ENCODE data around the gene POLN.

Gene POLN

GRCh38 chr4:2274320-2275043, 32.6 kb upstream of the POLN start:
- H3K27me3 ChIP-seq (replicated peaks; ENCODE audit: control insufficient read depth, insufficient read depth, low read length, poor library complexity, severe bottlenecking), result no peaks in the 10 kb centered on the region
- DNase-seq, result no peak

DNA sequence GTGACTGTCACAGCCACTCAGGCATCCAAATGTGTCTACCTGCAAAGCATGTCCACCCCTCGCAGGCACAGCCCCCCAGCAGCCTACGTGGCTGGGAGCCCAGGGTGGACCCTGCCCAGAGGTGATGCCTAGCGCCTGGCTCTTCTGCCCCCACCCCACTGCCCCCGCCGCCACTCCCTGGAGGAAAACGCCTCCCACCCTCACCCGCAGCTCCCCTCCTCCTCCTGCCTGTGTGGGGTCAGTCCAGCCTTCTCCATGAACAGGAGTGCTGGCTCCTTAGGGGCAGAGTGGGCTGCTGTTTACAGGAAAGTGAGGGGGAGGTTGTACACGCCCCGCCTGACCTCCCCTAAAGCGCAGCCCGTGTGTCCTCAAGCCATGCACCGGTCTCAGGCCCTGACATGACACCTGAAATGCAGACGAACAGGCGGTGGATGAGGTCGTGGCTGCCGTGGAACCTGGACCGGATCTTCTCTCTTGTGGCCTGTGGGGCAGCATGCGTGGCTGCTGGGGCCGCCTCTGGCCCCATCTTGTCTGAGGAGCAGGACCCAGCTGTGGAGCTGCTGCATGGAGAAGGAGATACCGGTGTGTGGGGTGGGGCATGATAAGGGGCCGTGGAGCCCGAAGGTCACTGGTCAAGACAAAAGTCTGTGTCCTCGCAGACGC, 31.9 kb upstream of the POLN start:
- H3K9me3 ChIP-seq (ENCODE audit: control insufficient read depth, low read length), result no peaks in the 10 kb centered on the region
- H3K27me3 ChIP-seq (replicated peaks; ENCODE audit: control insufficient read depth, insufficient read depth, low read length, poor library complexity, severe bottlenecking), result no peaks in the 10 kb centered on the region
- DNase-seq, result no peak
- no peak overlapping the region for H3K27ac ChIP-seq (ENCODE audit: insufficient read depth, low read length, poor library complexity, severe bottlenecking)
- H3K36me3 ChIP-seq (ENCODE audit: control insufficient read depth, insufficient read depth, low read length), result peaks cover 7% of the 10 kb centered on the region
- no peaks in the 10 kb centered on the region for H3K4me1 ChIP-seq (ENCODE audit: control insufficient read depth, insufficient read depth, low read length, poor library complexity, severe bottlenecking)
- no peak overlapping the region for H3K4me3 ChIP-seq (ENCODE audit: insufficient read depth, low read depth, low read length, poor library complexity, severe bottlenecking)

More at GRCh38 chr4:2274320-2275043, 32.6 kb upstream of the POLN start:
- Histone ChIP-seq H3K27ac (ENCODE audit: insufficient read depth, low read length, poor library complexity, severe bottlenecking) (no peak overlapping the region), H3K4me1 (ENCODE audit: control insufficient read depth, insufficient read depth, low read length, poor library complexity, severe bottlenecking) (no peaks in the 10 kb centered on the region), H3K4me3 (ENCODE audit: insufficient read depth, low read depth, low read length, poor library complexity, severe bottlenecking) (no peak overlapping the region), H3K36me3 (ENCODE audit: control insufficient read depth, insufficient read depth, low read length) (peaks cover 7% of the 10 kb centered on the region), H3K9me3 (ENCODE audit: control insufficient read depth, low read length) (no peaks in the 10 kb centered on the region)

DNA sequence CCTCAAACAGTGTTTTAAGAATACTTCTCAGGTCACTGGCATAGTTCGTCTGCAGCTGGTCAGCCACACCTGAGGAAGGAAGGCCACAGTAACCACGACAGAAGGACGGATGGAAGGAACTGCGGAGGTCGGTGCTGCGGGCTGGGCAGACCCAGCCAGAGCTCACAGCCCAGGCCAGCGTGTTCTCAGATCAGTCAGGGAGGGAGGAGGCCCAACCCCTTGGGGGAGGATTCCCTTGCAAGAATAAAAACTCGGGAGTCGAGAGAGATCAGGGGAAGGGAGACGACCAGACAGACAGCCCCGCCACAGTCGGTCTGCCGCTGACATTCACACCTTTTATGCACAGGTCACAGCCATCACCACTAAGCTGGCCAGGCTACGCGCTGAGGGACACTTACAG, 31.3 kb upstream of the POLN start:
- Histone ChIP-seq H3K9me3 (ENCODE audit: control insufficient read depth, low read length) (no peaks in the 10 kb centered on the region), H3K36me3 (ENCODE audit: control insufficient read depth, insufficient read depth, low read length) (peaks cover 7% of the 10 kb centered on the region), H3K27ac (ENCODE audit: insufficient read depth, low read length, poor library complexity, severe bottlenecking) (no peak overlapping the region), H3K4me1 (ENCODE audit: control insufficient read depth, insufficient read depth, low read length, poor library complexity, severe bottlenecking) (no peaks in the 10 kb centered on the region), H3K27me3 (replicated peaks; ENCODE audit: control insufficient read depth, insufficient read depth, low read length, poor library complexity, severe bottlenecking) (no peaks in the 10 kb centered on the region), H3K4me3 (ENCODE audit: insufficient read depth, low read depth, low read length, poor library complexity, severe bottlenecking) (no peak overlapping the region)
- no peak for DNase-seq

GRCh38 chr4:2272828-2273120, 30.9 kb upstream of the POLN start:
- Histone ChIP-seq H3K36me3 (ENCODE audit: control insufficient read depth, insufficient read depth, low read length) (peaks cover 7% of the 10 kb centered on the region), H3K27ac (ENCODE audit: insufficient read depth, low read length, poor library complexity, severe bottlenecking) (no peak overlapping the region), H3K9me3 (ENCODE audit: control insufficient read depth, low read length) (no peaks in the 10 kb centered on the region), H3K4me1 (ENCODE audit: control insufficient read depth, insufficient read depth, low read length, poor library complexity, severe bottlenecking) (no peaks in the 10 kb centered on the region), H3K4me3 (ENCODE audit: insufficient read depth, low read depth, low read length, poor library complexity, severe bottlenecking) (no peak overlapping the region), H3K27me3 (replicated peaks; ENCODE audit: control insufficient read depth, insufficient read depth, low read length, poor library complexity, severe bottlenecking) (no peaks in the 10 kb centered on the region)
- DNase-seq, result no peak

- Histone ChIP-seq H3K4me1 (ENCODE audit: control insufficient read depth, insufficient read depth, low read length, poor library complexity, severe bottlenecking) (no peaks in the 10 kb centered on the region), H3K9me3 (ENCODE audit: control insufficient read depth, low read length) (no peaks in the 10 kb centered on the region), H3K27ac (ENCODE audit: insufficient read depth, low read length, poor library complexity, severe bottlenecking) (no peak overlapping the region), H3K27me3 (replicated peaks; ENCODE audit: control insufficient read depth, insufficient read depth, low read length, poor library complexity, severe bottlenecking) (no peaks in the 10 kb centered on the region), H3K36me3 (ENCODE audit: control insufficient read depth, insufficient read depth, low read length) (peaks cover 7% of the 10 kb centered on the region), H3K4me3 (ENCODE audit: insufficient read depth, low read depth, low read length, poor library complexity, severe bottlenecking) (no peak overlapping the region)
- DNase-seq, result no peak
Measured at GRCh38 chr4:2272026-2272827, 30.3 kb upstream of the POLN start.

DNA sequence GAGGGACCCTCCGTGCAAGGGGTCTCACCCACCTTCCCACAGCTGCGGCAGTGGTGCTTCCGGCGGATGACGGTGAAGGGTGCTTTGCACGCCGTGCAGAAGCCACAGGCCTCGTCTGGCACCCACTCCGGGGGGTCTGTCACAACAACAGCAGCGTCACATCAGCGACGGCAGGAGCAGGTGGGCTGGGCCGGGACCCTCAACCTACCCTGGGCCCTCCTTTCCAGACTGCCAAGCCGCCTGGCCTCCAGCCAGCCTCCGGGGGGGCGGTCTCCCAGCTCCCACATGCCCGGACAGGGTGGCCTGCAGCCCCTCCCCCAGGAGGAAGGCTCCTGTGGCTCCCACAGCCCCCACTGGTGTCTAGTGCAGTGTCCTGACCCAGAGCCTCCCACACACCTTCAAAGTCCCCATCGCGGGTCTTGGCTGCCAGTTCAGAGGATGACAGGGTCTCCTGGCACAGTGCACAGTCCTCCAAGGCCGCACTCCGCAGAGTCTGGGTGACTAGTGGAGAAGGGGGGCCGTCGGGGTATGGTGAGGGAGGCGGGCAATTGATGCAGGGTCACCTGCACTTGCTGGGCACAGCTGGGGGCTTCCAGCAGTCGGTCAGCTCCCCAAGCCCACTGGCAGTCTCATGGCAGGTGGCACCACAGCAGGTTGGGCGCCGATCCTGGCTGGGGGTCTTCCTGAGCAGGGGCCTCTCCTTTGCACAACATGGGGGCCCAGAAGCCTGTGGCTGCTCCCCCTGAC, 29.5 kb upstream of the POLN start:
- no peaks in the 10 kb centered on the region for H3K27me3 ChIP-seq (replicated peaks; ENCODE audit: control insufficient read depth, insufficient read depth, low read length, poor library complexity, severe bottlenecking)
- H3K27ac ChIP-seq (ENCODE audit: insufficient read depth, low read length, poor library complexity, severe bottlenecking), result no peak overlapping the region
- H3K4me1 ChIP-seq (ENCODE audit: control insufficient read depth, insufficient read depth, low read length, poor library complexity, severe bottlenecking), result no peaks in the 10 kb centered on the region
- no peak overlapping the region for H3K4me3 ChIP-seq (ENCODE audit: insufficient read depth, low read depth, low read length, poor library complexity, severe bottlenecking)
- no peak for DNase-seq
- peaks cover 7% of the 10 kb centered on the region for H3K36me3 ChIP-seq (ENCODE audit: control insufficient read depth, insufficient read depth, low read length)
- no peaks in the 10 kb centered on the region for H3K9me3 ChIP-seq (ENCODE audit: control insufficient read depth, low read length)

DNA sequence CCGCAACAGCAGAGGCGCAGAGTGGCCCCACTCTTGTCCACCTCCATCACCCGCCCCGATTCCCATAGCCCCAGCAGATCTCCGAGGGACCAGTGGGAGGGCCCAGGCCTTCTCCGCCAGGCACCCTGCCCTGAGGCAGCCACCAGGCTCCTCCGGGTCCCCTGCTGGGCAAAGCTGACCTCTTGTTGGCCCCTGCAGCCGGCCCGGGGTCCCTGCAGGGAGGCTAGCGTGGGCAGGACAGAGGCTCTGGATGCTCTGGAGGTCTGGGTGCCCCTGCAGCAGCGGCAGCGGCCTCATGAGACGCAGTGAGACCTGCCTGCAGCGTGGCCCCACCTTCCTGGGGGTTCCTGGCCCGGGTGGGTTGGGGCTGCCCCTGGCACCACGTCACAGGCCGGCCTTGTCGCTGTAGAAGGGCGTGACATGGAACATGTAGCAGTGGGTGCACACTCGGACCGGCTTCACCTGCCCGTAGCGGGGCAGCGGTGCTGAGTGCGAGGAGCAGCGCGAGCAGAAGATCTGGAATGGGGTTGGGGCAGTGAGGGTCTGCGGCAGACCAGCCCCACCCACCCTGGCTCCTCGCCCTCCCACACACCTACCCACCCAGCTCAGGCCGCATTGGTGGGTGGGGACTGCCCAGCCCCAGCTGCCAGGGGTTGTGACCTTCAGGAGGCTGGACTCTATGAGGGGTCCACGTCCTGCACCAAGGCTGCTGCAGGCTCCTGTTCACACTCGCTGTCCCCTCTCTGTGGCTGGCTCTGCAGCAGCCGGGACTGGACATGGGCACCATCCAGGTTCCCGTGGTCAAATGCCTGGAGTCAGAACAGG, 28.6 kb upstream of the POLN start:
- no peaks in the 10 kb centered on the region for H3K4me1 ChIP-seq (ENCODE audit: control insufficient read depth, insufficient read depth, low read length, poor library complexity, severe bottlenecking)
- H3K27ac ChIP-seq (ENCODE audit: insufficient read depth, low read length, poor library complexity, severe bottlenecking), result no peak overlapping the region
- H3K9me3 ChIP-seq (ENCODE audit: control insufficient read depth, low read length), result no peaks in the 10 kb centered on the region
- peaks cover 7% of the 10 kb centered on the region for H3K36me3 ChIP-seq (ENCODE audit: control insufficient read depth, insufficient read depth, low read length)
- H3K27me3 ChIP-seq (replicated peaks; ENCODE audit: control insufficient read depth, insufficient read depth, low read length, poor library complexity, severe bottlenecking), result no peaks in the 10 kb centered on the region
- H3K4me3 ChIP-seq (ENCODE audit: insufficient read depth, low read depth, low read length, poor library complexity, severe bottlenecking), result no peak overlapping the region
- DNase-seq, result no peak

GRCh38 chr4:2269618-2270163, 27.8 kb upstream of the POLN start:
- no peak overlapping the region for H3K4me3 ChIP-seq (ENCODE audit: insufficient read depth, low read depth, low read length, poor library complexity, severe bottlenecking)

GRCh38 chr4:2269206-2269531, 27.2 kb upstream of the POLN start:
- H3K4me3 ChIP-seq (ENCODE audit: insufficient read depth, low read depth, low read length, poor library complexity, severe bottlenecking), result no peak overlapping the region
- no peak for DNase-seq
- no peaks in the 10 kb centered on the region for H3K4me1 ChIP-seq (ENCODE audit: control insufficient read depth, insufficient read depth, low read length, poor library complexity, severe bottlenecking)
- no peaks in the 10 kb centered on the region for H3K9me3 ChIP-seq (ENCODE audit: control insufficient read depth, low read length)
- peaks cover 7% of the 10 kb centered on the region for H3K36me3 ChIP-seq (ENCODE audit: control insufficient read depth, insufficient read depth, low read length)
- no peak overlapping the region for H3K27ac ChIP-seq (ENCODE audit: insufficient read depth, low read length, poor library complexity, severe bottlenecking)
- H3K27me3 ChIP-seq (replicated peaks; ENCODE audit: control insufficient read depth, insufficient read depth, low read length, poor library complexity, severe bottlenecking), result no peaks in the 10 kb centered on the region

More at GRCh38 chr4:2269618-2270163, 27.8 kb upstream of the POLN start:
- no peaks in the 10 kb centered on the region for H3K27me3 ChIP-seq (replicated peaks; ENCODE audit: control insufficient read depth, insufficient read depth, low read length, poor library complexity, severe bottlenecking)
- DNase-seq, result no peak
- H3K4me1 ChIP-seq (ENCODE audit: control insufficient read depth, insufficient read depth, low read length, poor library complexity, severe bottlenecking), result no peaks in the 10 kb centered on the region
- no peaks in the 10 kb centered on the region for H3K9me3 ChIP-seq (ENCODE audit: control insufficient read depth, low read length)
- H3K36me3 ChIP-seq (ENCODE audit: control insufficient read depth, insufficient read depth, low read length), result peaks cover 7% of the 10 kb centered on the region
- no peak overlapping the region for H3K27ac ChIP-seq (ENCODE audit: insufficient read depth, low read length, poor library complexity, severe bottlenecking)
